ENCODE data around the gene DDX39A.
"Not testable (repeated sequence)": the region's sequence is repeated elsewhere in the genome, so short reads cannot be mapped to it uniquely, and the experiment has no call there.

DNA sequence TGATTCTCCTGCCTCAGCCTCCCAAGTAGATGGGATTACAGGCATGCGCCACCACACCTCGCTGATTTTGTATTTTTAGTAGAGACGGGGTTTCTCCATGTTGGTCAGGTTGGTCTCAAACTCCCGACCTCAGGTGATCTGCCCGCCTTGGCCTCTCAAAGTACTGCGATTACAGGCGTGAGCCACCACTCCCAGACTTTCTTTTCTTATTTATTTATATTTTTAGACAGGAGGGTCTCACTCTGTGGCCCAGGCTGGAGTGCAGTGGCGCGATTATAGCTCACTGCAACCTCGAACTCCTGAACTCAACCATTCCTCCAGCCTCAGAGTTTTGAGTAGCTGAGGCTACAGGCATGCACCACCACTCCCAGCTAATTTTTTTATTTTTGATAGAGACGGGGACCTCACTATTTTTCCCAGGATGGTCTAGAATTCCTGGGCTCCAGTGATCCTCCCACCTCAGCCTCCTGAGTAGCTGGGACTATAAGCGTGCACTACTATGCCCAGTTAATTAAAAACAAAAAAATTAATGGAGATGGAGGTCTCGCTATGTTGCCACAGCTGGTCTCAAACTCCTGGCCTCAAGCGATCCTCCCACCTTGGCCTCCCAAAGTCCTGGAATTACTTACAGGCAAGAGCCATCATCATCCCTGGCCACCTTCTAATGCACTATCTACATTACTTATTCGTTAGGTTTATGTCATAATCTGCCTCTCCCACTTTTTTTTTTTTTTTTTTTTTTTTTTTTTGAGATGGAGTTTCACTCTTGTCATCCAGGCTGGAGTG is 15.8 kb downstream of the DDX39A start:
- TF ChIP-seq, protein P1, sequence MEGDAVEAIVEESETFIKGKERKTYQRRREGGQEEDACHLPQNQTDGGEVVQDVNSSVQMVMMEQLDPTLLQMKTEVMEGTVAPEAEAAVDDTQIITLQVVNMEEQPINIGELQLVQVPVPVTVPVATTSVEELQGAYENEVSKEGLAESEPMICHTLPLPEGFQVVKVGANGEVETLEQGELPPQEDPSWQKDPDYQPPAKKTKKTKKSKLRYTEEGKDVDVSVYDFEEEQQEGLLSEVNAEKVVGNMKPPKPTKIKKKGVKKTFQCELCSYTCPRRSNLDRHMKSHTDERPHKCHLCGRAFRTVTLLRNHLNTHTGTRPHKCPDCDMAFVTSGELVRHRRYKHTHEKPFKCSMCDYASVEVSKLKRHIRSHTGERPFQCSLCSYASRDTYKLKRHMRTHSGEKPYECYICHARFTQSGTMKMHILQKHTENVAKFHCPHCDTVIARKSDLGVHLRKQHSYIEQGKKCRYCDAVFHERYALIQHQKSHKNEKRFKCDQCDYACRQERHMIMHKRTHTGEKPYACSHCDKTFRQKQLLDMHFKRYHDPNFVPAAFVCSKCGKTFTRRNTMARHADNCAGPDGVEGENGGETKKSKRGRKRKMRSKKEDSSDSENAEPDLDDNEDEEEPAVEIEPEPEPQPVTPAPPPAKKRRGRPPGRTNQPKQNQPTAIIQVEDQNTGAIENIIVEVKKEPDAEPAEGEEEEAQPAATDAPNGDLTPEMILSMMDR (CRISPR knock-in tag; IDR thresholded peaks at IDR 0.05) = not testable (repeated sequence)
- TF ChIP-seq, protein P2, sequence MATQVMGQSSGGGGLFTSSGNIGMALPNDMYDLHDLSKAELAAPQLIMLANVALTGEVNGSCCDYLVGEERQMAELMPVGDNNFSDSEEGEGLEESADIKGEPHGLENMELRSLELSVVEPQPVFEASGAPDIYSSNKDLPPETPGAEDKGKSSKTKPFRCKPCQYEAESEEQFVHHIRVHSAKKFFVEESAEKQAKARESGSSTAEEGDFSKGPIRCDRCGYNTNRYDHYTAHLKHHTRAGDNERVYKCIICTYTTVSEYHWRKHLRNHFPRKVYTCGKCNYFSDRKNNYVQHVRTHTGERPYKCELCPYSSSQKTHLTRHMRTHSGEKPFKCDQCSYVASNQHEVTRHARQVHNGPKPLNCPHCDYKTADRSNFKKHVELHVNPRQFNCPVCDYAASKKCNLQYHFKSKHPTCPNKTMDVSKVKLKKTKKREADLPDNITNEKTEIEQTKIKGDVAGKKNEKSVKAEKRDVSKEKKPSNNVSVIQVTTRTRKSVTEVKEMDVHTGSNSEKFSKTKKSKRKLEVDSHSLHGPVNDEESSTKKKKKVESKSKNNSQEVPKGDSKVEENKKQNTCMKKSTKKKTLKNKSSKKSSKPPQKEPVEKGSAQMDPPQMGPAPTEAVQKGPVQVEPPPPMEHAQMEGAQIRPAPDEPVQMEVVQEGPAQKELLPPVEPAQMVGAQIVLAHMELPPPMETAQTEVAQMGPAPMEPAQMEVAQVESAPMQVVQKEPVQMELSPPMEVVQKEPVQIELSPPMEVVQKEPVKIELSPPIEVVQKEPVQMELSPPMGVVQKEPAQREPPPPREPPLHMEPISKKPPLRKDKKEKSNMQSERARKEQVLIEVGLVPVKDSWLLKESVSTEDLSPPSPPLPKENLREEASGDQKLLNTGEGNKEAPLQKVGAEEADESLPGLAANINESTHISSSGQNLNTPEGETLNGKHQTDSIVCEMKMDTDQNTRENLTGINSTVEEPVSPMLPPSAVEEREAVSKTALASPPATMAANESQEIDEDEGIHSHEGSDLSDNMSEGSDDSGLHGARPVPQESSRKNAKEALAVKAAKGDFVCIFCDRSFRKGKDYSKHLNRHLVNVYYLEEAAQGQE (IDR thresholded peaks at IDR 0.05; ENCODE audit: borderline replicate concordance in 1 of 2, low read depth in 1 of 2, low read length in 2 of 2) = not testable (repeated sequence)
- TF ChIP-seq JUND, KDM1A (CRISPR knock-in tag; IDR thresholded peaks at IDR 0.05): not testable (repeated sequence)
